ENCODE data around the gene ATF7.
A peak's percentile ranks its signal among the peaks of the same experiment; 100 is the strongest.

Gene ATF7

GRCh38 chr12:53510181-53510812 is 115.9 kb downstream of the ATF7 start:
- Histone ChIP-seq H3K36me3 (ENCODE audit: control insufficient read depth, low read length) (peaks cover 16% of the 10 kb centered on the region; the same call in 1 of the 2 replicates), H4K20me1 (ENCODE audit: control insufficient read depth, insufficient read depth, low read depth, low read length) (no peaks in the 10 kb centered on the region), H3F3A (ENCODE audit: control insufficient read depth, insufficient read depth) (peaks cover 6% of the 10 kb centered on the region; the same call in 1 of the 2 replicates), H3K4me3 (ENCODE audit: low read length) (no peak overlapping the region), H3K27me3 (ENCODE audit: control insufficient read depth, low read length) (no peaks in the 10 kb centered on the region), H3K9me3 (ENCODE audit: control insufficient read depth, insufficient read depth, low read length) (no peaks in the 10 kb centered on the region), H3K4me1 (ENCODE audit: control insufficient read depth, low read length) (peaks cover 9% of the 10 kb centered on the region), H3K27ac (ENCODE audit: low read depth, low read length) (no peak overlapping the region), H3K9me2 (replicated peaks; ENCODE audit: control insufficient read depth, low read length) (no peaks in the 10 kb centered on the region), H3K79me2 (ENCODE audit: control insufficient read depth, low read length) (no peaks in the 10 kb centered on the region), H3K4me2 (ENCODE audit: low read length) (no peak overlapping the region)
- TF ChIP-seq EZH2phosphoT487 (IDR thresholded peaks at IDR 0.05; ENCODE audit: borderline replicate concordance, low read length) (no peak), CTCF (IDR thresholded peaks at IDR 0.05; ENCODE audit: low read depth, low read length, poor library complexity, severe bottlenecking) (no peak)

GRCh38 chr12:53508534-53509170 is 117.5 kb downstream of the ATF7 start:
- TF ChIP-seq EZH2phosphoT487 (IDR thresholded peaks at IDR 0.05; ENCODE audit: borderline replicate concordance, low read length) (no peak), CTCF (IDR thresholded peaks at IDR 0.05; ENCODE audit: low read depth, low read length, poor library complexity, severe bottlenecking) (peak; percentile 95)
- peak overlapping the region; percentile 25 for H3K4me2 ChIP-seq (ENCODE audit: low read length)

GRCh38 chr12:53507603-53507885 is 118.6 kb downstream of the ATF7 start:
- no peaks in the 10 kb centered on the region for H3K9me3 ChIP-seq (ENCODE audit: control insufficient read depth, insufficient read depth, low read length)
- no peaks in the 10 kb centered on the region for H4K20me1 ChIP-seq (ENCODE audit: control insufficient read depth, insufficient read depth, low read depth, low read length)
- no peaks in the 10 kb centered on the region for H3K9me2 ChIP-seq (replicated peaks; ENCODE audit: control insufficient read depth, low read length)
- no peak overlapping the region for H3K4me2 ChIP-seq (ENCODE audit: low read length)
- peaks cover 8% of the 10 kb centered on the region for H3K79me2 ChIP-seq (ENCODE audit: control insufficient read depth, low read length)
- no peak overlapping the region for H3K4me3 ChIP-seq (ENCODE audit: low read length)
- H3K27me3 ChIP-seq (ENCODE audit: control insufficient read depth, low read length) = no peaks in the 10 kb centered on the region
- TF ChIP-seq EZH2phosphoT487 (IDR thresholded peaks at IDR 0.05; ENCODE audit: borderline replicate concordance, low read length) (no peak), CTCF (IDR thresholded peaks at IDR 0.05; ENCODE audit: low read depth, low read length, poor library complexity, severe bottlenecking) (no peak)
- H3K36me3 ChIP-seq (ENCODE audit: control insufficient read depth, low read length) = peaks cover 23% of the 10 kb centered on the region; the same call in 1 of the 2 replicates
- H3K4me1 ChIP-seq (ENCODE audit: control insufficient read depth, low read length) = peaks cover 9% of the 10 kb centered on the region
- H3F3A ChIP-seq (ENCODE audit: control insufficient read depth, insufficient read depth) = peaks cover 5% of the 10 kb centered on the region; the same call in 1 of the 2 replicates
- no peak overlapping the region for H3K27ac ChIP-seq (ENCODE audit: low read depth, low read length)

More at GRCh38 chr12:53508534-53509170, 117.5 kb downstream of the ATF7 start:
- H3K4me1 ChIP-seq (ENCODE audit: control insufficient read depth, low read length) = peaks cover 9% of the 10 kb centered on the region
- H3K4me3 ChIP-seq (ENCODE audit: low read length) = no peak overlapping the region
- H3K9me3 ChIP-seq (ENCODE audit: control insufficient read depth, insufficient read depth, low read length) = no peaks in the 10 kb centered on the region
- H3F3A ChIP-seq (ENCODE audit: control insufficient read depth, insufficient read depth) = peaks cover 6% of the 10 kb centered on the region; the same call in 1 of the 2 replicates
- H3K9me2 ChIP-seq (replicated peaks; ENCODE audit: control insufficient read depth, low read length) = no peaks in the 10 kb centered on the region
- no peaks in the 10 kb centered on the region for H3K27me3 ChIP-seq (ENCODE audit: control insufficient read depth, low read length)
- peaks cover 22% of the 10 kb centered on the region; the same call in 1 of the 2 replicates for H3K36me3 ChIP-seq (ENCODE audit: control insufficient read depth, low read length)
- no peaks in the 10 kb centered on the region for H3K79me2 ChIP-seq (ENCODE audit: control insufficient read depth, low read length)
- H4K20me1 ChIP-seq (ENCODE audit: control insufficient read depth, insufficient read depth, low read depth, low read length) = no peaks in the 10 kb centered on the region
- H3K27ac ChIP-seq (ENCODE audit: low read depth, low read length) = no peak overlapping the region

Measured in DOHH2 (cell line).